ENCODE measurements around the gene SLC35F1.

Gene SLC35F1

GRCh38 chr6:118177720-118178119 is 270.7 kb downstream of the SLC35F1 start:
- no peaks in the 10 kb centered on the region for H4K20me1 ChIP-seq (ENCODE audit: insufficient read depth, low read length)
- H3K27ac ChIP-seq (ENCODE audit: low read depth, low read length, poor library complexity, severe bottlenecking) = no peak overlapping the region
- H3K9me2 ChIP-seq (ENCODE audit: low read depth, low read length) = no peaks in the 10 kb centered on the region
- H3K9me3 ChIP-seq (ENCODE audit: low read length) = no peaks in the 10 kb centered on the region
- H3K4me1 ChIP-seq (ENCODE audit: insufficient read depth, low read length, severe bottlenecking) = no peaks in the 10 kb centered on the region
- H3K4me2 ChIP-seq (ENCODE audit: low read length) = no peak overlapping the region
- no peaks in the 10 kb centered on the region for H3K36me3 ChIP-seq (ENCODE audit: insufficient read depth, low read length)
- no peaks in the 10 kb centered on the region for H3F3A ChIP-seq (ENCODE audit: insufficient read depth, low read length)
- no peak for TF ChIP-seq CTCF (IDR thresholded peaks at IDR 0.05; ENCODE audit: low read length)
- H2AFZ ChIP-seq (ENCODE audit: low read length) = no peak overlapping the region
- no peaks in the 10 kb centered on the region for H3K27me3 ChIP-seq (ENCODE audit: insufficient read depth, low read length)
- H3K9ac ChIP-seq (ENCODE audit: low read length) = no peak overlapping the region
- H3K79me2 ChIP-seq (ENCODE audit: insufficient read depth, low read length) = no peaks in the 10 kb centered on the region
- H3K4me3 ChIP-seq (ENCODE audit: low read depth, low read length, poor library complexity, severe bottlenecking) = no peak overlapping the region

DNA sequence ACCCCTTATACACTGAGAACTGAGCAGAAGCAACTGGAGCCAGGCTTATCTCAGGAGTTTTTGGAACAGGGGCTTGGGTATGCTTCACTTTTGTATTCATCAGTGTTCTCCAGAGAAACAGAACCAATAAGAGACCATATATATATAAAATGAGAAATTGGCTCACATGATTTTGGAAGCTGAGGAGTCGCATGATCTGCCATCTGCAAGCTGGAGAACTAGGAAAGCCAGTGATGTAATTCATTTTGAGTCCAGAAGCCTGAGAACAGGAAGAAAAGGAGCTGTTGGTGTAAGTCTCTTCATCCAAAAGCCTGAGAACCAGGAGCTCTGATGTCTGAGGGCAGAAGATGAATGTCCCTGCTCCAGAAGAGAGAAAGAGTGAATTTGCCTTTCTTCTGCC is 272.0 kb downstream of the SLC35F1 start:
- Histone ChIP-seq H3K9me3 (ENCODE audit: low read length) (no peaks in the 10 kb centered on the region), H4K20me1 (ENCODE audit: insufficient read depth, low read length) (no peaks in the 10 kb centered on the region), H3K9me2 (ENCODE audit: low read depth, low read length) (no peaks in the 10 kb centered on the region), H3K4me1 (ENCODE audit: insufficient read depth, low read length, severe bottlenecking) (no peaks in the 10 kb centered on the region), H3K4me2 (ENCODE audit: low read length) (no peak overlapping the region), H3K4me3 (ENCODE audit: low read depth, low read length, poor library complexity, severe bottlenecking) (no peak overlapping the region), H3K9ac (ENCODE audit: low read length) (no peak overlapping the region), H3K79me2 (ENCODE audit: insufficient read depth, low read length) (no peaks in the 10 kb centered on the region), H3F3A (ENCODE audit: insufficient read depth, low read length) (no peaks in the 10 kb centered on the region), H3K27me3 (ENCODE audit: insufficient read depth, low read length) (no peaks in the 10 kb centered on the region), H3K27ac (ENCODE audit: low read depth, low read length, poor library complexity, severe bottlenecking) (no peak overlapping the region), H3K36me3 (ENCODE audit: insufficient read depth, low read length) (no peaks in the 10 kb centered on the region), H2AFZ (ENCODE audit: low read length) (no peak overlapping the region)
- no peak for TF ChIP-seq EZH2 (IDR thresholded peaks at IDR 0.05; ENCODE audit: borderline replicate concordance, low read length)
- TF ChIP-seq CTCF (IDR thresholded peaks at IDR 0.05; ENCODE audit: low read length) = no peak

- Histone ChIP-seq H3K9me3 (ENCODE audit: low read length) (no peaks in the 10 kb centered on the region), H2AFZ (ENCODE audit: low read length) (no peak overlapping the region), H3K27ac (ENCODE audit: low read depth, low read length, poor library complexity, severe bottlenecking) (no peak overlapping the region), H3K4me1 (ENCODE audit: insufficient read depth, low read length, severe bottlenecking) (no peaks in the 10 kb centered on the region), H4K20me1 (ENCODE audit: insufficient read depth, low read length) (no peaks in the 10 kb centered on the region), H3K9me2 (ENCODE audit: low read depth, low read length) (no peaks in the 10 kb centered on the region), H3F3A (ENCODE audit: insufficient read depth, low read length) (no peaks in the 10 kb centered on the region), H3K9ac (ENCODE audit: low read length) (no peak overlapping the region), H3K4me3 (ENCODE audit: low read depth, low read length, poor library complexity, severe bottlenecking) (no peak overlapping the region), H3K36me3 (ENCODE audit: insufficient read depth, low read length) (no peaks in the 10 kb centered on the region), H3K79me2 (ENCODE audit: insufficient read depth, low read length) (no peaks in the 10 kb centered on the region), H3K27me3 (ENCODE audit: insufficient read depth, low read length) (0 out of 2 replicates have a peak, but pooled peaks cover 3% of the 10 kb centered on the region), H3K4me2 (ENCODE audit: low read length) (no peak overlapping the region)
- TF ChIP-seq EZH2 (IDR thresholded peaks at IDR 0.05; ENCODE audit: borderline replicate concordance, low read length) (no peak), CTCF (IDR thresholded peaks at IDR 0.05; ENCODE audit: low read length) (no peak)
Measured at GRCh38 chr6:118186672-118187567, 279.9 kb downstream of the SLC35F1 start.
